Parathyroid adenoma (tissue), 2 donors: Measurements from ENCODE around the gene SLC25A12.

Source experiments
- H2AFZ ChIP-seq: fragments of 300-600 bp; sonication (generic); one replicate; pipeline ENCODE4 v1.7.0; 2017; ENCODE audit warnings: antibody characterized with exemption, mild to moderate bottlenecking
- H3K27ac ChIP-seq: fragments of 300-600 bp; sonication (generic); one replicate; pipeline ENCODE4 v1.7.0; 2017
- H3K27me3 ChIP-seq: fragments of 300-600 bp; sonication (generic); one replicate; pipeline ENCODE4 v1.7.0; 2017; ENCODE audit warnings: low read length; ENCODE audit not compliant: control insufficient read depth, insufficient read depth
- H3K36me3 ChIP-seq: fragments of 300-600 bp; sonication (generic); one replicate; pipeline ENCODE4 v1.7.0; 2017; ENCODE audit warnings: low read length; ENCODE audit not compliant: control insufficient read depth, insufficient read depth
- H3K4me1 ChIP-seq: fragments of 300-600 bp; sonication (generic); one replicate; pipeline ENCODE4 v1.7.0; 2017; ENCODE audit warnings: control low read depth
- H3K4me2 ChIP-seq: fragments of 300-600 bp; sonication (generic); one replicate; pipeline ENCODE4 v1.7.0; 2017; ENCODE audit warnings: low read length
- H3K4me3 ChIP-seq: fragments of 300-600 bp; sonication (generic); one replicate; pipeline ENCODE4 v1.7.0; 2017; ENCODE audit warnings: low read depth, low read length
- H3K79me2 ChIP-seq: fragments of 300-600 bp; sonication (generic); one replicate; pipeline ENCODE4 v1.7.0; 2017; ENCODE audit warnings: control low read depth
- H3K9ac ChIP-seq: fragments of 300-600 bp; sonication (generic); one replicate; pipeline ENCODE4 v1.7.0; 2017; ENCODE audit warnings: mild to moderate bottlenecking
- H3K9me3 ChIP-seq: fragments of 300-600 bp; sonication (generic); one replicate; pipeline ENCODE4 v1.7.0; 2017; ENCODE audit warnings: low read length; ENCODE audit not compliant: control insufficient read depth
- TF ChIP-seq, protein P1 (sequence below): fragments of 300-600 bp; sonication (generic); IDR thresholded peaks from one replicate; pipeline ENCODE4 v1.7.0; 2017; ENCODE audit warnings: antibody characterized with exemption, mild to moderate bottlenecking
- donor health status: primary hyperparathyroidism.

The SLC25A12 gene

GRCh38 chr2:171930385-171930784, 36.3 kb upstream of the SLC25A12 start:
- H2AFZ ChIP-seq: no peak overlapping the region
- no peaks in the 10 kb centered on the region for H3K4me1 ChIP-seq
- H3K4me2 ChIP-seq: no peak overlapping the region
- no peak overlapping the region for H3K4me3 ChIP-seq
- H3K79me2 ChIP-seq: peaks cover 65% of the 10 kb centered on the region
- TF ChIP-seq, protein P1, sequence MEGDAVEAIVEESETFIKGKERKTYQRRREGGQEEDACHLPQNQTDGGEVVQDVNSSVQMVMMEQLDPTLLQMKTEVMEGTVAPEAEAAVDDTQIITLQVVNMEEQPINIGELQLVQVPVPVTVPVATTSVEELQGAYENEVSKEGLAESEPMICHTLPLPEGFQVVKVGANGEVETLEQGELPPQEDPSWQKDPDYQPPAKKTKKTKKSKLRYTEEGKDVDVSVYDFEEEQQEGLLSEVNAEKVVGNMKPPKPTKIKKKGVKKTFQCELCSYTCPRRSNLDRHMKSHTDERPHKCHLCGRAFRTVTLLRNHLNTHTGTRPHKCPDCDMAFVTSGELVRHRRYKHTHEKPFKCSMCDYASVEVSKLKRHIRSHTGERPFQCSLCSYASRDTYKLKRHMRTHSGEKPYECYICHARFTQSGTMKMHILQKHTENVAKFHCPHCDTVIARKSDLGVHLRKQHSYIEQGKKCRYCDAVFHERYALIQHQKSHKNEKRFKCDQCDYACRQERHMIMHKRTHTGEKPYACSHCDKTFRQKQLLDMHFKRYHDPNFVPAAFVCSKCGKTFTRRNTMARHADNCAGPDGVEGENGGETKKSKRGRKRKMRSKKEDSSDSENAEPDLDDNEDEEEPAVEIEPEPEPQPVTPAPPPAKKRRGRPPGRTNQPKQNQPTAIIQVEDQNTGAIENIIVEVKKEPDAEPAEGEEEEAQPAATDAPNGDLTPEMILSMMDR: no peak
- no peaks in the 10 kb centered on the region for H3K27me3 ChIP-seq
- H3K36me3 ChIP-seq: no peaks in the 10 kb centered on the region
- H3K27ac ChIP-seq: no peak overlapping the region
- H3K9ac ChIP-seq: no peak overlapping the region
- H3K9me3 ChIP-seq: no peaks in the 10 kb centered on the region

DNA sequence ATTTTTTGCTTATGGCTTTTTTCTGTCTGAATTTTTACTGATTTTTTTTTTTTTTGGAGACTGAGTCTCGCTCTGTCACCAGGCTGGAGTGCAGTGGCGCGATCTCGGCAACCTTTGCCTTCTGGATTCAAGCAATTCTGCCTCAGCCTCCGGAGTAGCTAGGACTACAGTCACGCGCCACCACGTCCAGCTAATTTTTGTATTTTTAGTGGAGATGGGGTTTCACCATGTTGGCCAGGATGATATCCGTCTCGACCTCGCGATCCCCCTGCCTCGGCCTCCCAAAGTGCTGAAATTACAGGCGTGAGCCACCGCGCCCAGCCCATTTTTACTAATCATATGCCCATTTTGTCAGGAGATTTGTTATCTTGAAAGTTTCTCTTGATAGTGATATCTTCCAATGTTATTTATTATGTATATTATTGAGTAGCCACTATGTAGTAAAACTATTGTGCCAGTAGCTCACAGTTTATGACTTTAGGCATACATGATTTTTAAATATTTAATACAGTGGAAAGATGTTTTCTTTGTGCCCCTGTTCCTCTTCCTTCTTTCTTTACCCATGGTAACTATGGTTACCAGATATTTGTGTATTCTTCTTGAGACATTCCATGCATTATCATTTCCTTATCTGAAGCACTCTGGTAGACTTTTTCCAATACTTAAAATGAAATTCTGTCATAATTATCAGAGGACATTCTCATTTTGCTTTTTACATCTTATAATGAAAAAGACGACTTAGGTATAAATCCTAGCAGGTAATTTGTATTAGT, 30.3 kb upstream of the SLC25A12 start:
- Histone ChIP-seq H3K27me3 (no peaks in the 10 kb centered on the region), H3K27ac (no peak overlapping the region), H3K4me1 (peaks cover 5% of the 10 kb centered on the region), H3K79me2 (peaks cover 38% of the 10 kb centered on the region), H3K9ac (no peak overlapping the region), H3K4me3 (no peak overlapping the region), H3K36me3 (no peaks in the 10 kb centered on the region), H3K9me3 (no peaks in the 10 kb centered on the region), H3K4me2 (no peak overlapping the region), H2AFZ (no peak overlapping the region)
- TF ChIP-seq, protein P1: no peak

GRCh38 chr2:171923206-171923605, 29.2 kb upstream of the SLC25A12 start:
- H3K4me3 ChIP-seq: peak overlapping the region; percentile 97
- H3K27ac ChIP-seq: peak overlapping the region; percentile 84
- H3K9ac ChIP-seq: peak overlapping the region; percentile 62
- peaks cover 36% of the 10 kb centered on the region for H3K79me2 ChIP-seq
- peak overlapping the region; percentile 96 for H3K4me2 ChIP-seq
- peak overlapping the region; percentile 93 for H2AFZ ChIP-seq
- H3K9me3 ChIP-seq: no peaks in the 10 kb centered on the region
- no peaks in the 10 kb centered on the region for H3K27me3 ChIP-seq
- TF ChIP-seq, protein P1: no peak
- H3K4me1 ChIP-seq: peaks cover 5% of the 10 kb centered on the region
- no peaks in the 10 kb centered on the region for H3K36me3 ChIP-seq

DNA sequence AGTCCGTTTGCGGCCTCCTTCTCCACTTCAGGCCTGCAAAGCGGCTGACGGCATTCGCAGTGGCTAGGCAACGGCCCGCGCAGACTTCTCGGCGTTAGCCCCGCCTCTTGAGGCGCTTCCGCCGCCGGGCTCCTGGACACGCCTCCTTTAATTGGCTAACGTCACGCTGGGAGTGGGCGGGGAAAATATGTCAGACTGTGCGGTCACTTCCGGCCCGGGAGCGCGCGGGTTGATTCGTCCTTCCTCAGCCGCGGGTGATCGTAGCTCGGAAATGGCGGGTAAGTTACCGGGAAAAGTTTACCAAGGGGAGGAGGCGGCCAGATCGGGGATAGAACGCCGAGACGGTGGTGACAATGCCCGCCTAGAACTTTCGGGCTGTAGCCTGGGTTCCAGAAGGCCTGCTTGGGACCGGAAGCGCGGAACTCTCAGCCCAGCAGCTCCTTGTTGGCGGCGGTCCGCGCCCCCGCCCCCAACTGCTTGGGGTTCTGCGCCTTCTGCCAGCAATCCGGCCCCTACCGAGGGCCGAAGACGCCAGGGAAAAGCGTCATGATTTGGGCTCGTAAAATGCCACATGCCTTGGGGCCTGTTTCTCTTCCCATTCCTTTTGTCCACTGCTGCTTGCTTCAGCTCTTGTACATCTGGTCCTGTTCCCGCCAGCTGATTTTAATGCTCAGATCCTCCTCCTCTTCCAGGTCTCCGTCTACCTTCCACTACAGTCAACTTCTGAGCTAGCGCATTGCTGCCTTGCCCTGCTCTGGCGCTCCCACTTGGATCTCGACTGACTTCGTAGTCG, 28.4 kb upstream of the SLC25A12 start, which contains the start of gene HAT1:
Gene HAT1, plus strand, starts transcription at position 232 of the 793 bp plus-strand sequence. Its CDS starts 40 bp downstream, at position 272.
- Histone ChIP-seq H3K4me1 (peaks cover 5% of the 10 kb centered on the region), H3K27ac (peak within 1 kb of the TSS; percentile 84), H2AFZ (peak within 1 kb of the TSS; percentile 93), H3K4me3 (peak within 1 kb of the TSS; percentile 97), H3K9me3 (no peaks in the 10 kb centered on the region), H3K27me3 (no peaks in the 10 kb centered on the region), H3K4me2 (peak within 1 kb of the TSS; percentile 96), H3K9ac (peak within 1 kb of the TSS; percentile 62), H3K36me3 (no peaks in the 10 kb centered on the region), H3K79me2 (peaks cover 28% of the 10 kb centered on the region)
- TF ChIP-seq, protein P1: no peak
